HCT116 (cell line): ENCODE data around the gene SCN1A. TPM values are rescaled to one million over a fixed set of nuclear protein-coding genes. Genes with fewer than 3 reads are reported as not detected.

Source experiments
- ATAC-seq: fragments of 200-7000 bp; cut with Tn5 transposase; 2 replicates; pipeline ENCODE4 v1.9.1; 2020; ENCODE audit warnings: mild to moderate bottlenecking, moderate library complexity
- BruUV-seq: library from RNA; stranded (reverse); fragments of 400-500 nt; replicated peaks from 2 replicates; lab custom pipeline; 2021; lab: Mats Ljungman, UMichigan
- CTCF ChIA-PET: fragments of 300-600 bp; sonication (Branson Sonifier 250); formaldehyde crosslinking; loops from one replicate; lab custom pipeline; 2021; ENCODE audit warnings: antibody characterized with exemption; lab: Charles Lee
- POLR2A ChIA-PET: fragments of 300-600, 350-600 bp; sonication (Branson Sonifier 250); formaldehyde crosslinking; loops from one replicate; lab custom pipeline; 2021; ENCODE audit warnings: antibody characterized with exemption; lab: Charles Lee
- RAD21 ChIA-PET, 2 experiments: fragments of 300-600 bp; sonication (Branson Sonifier 250); formaldehyde crosslinking; loops; one replicate each; lab custom pipeline; 2023; ENCODE audit warnings: low total read pairs in 2 of 2; ENCODE audit not compliant: uncharacterized antibody in 2 of 2, unreplicated experiment in 2 of 2, low non-redundant PET in 1 of 2; lab: Charles Lee
- DNase-seq: peaks from one replicate; pipeline ENCODE4 v3.0.0-alpha.2; 2010; ENCODE audit warnings: low read depth, low spot score
- H2AFZ ChIP-seq: fragments of 200-600 bp; shearing (Covaris generic), sonication (generic); 2 replicates; pipeline ENCODE4 v1.6.1; 2017; ENCODE audit warnings: low read depth, mixed run types, mixed read lengths, antibody characterized with exemption, low read length; ENCODE audit not compliant: poor library complexity, severe bottlenecking
- H3K27ac ChIP-seq: 2 replicates; pipeline ENCODE4 v1.5.1; 2012; ENCODE audit warnings: low read depth, low read length
- H3K27me3 ChIP-seq: fragments of 200-600 bp; sonication (generic); 2 replicates; pipeline ENCODE4 v1.6.1; 2016; ENCODE audit warnings: mixed run types, low read length, mixed read lengths; ENCODE audit not compliant: insufficient read depth
- H3K36me3 ChIP-seq, 2 experiments: fragments of 200-500 bp in 1 of 2; fragments of 200-600 bp in 1 of 2; sonication (Bioruptor generic) in 1 of 2; sonication (generic) in 1 of 2; 2 replicates each; pipeline versions ENCODE4 v1.5.1 to v1.6.1; 2014 to 2016; ENCODE audit warnings: low read length in 2 of 2, inconsistent platforms in 1 of 2, mixed read lengths in 1 of 2, mixed run types in 1 of 2; ENCODE audit not compliant: insufficient read depth in 2 of 2, control insufficient read depth in 1 of 2
- H3K4me1 ChIP-seq, 2 experiments: fragments of 200-600 bp in 1 of 2; sonication (generic) in 1 of 2; 2 replicates each; pipeline versions ENCODE4 v1.5.1 to v1.6.1; 2012 to 2017; ENCODE audit warnings: low read length in 2 of 2, inconsistent platforms in 1 of 2, mild to moderate bottlenecking in 1 of 2, mixed read lengths in 1 of 2, mixed run types in 1 of 2, moderate library complexity in 1 of 2; ENCODE audit not compliant: insufficient read depth in 2 of 2, control insufficient read depth in 1 of 2
- H3K4me2 ChIP-seq: fragments of 200-600 bp; sonication (generic); 2 replicates; pipeline ENCODE4 v1.6.1; 2017; ENCODE audit warnings: mixed run types, low read length, mixed read lengths
- H3K4me3 ChIP-seq, 2 experiments: fragments of 200-600 bp in 1 of 2; sonication (generic) in 1 of 2; replicated peaks in 1 of 2; 2 replicates each; pipeline ENCODE4 v1.5.1; 2011 to 2016; ENCODE audit warnings: low read length in 2 of 2, control low read depth in 1 of 2, low read depth in 1 of 2, mild to moderate bottlenecking in 1 of 2, mixed read lengths in 1 of 2, mixed run types in 1 of 2
- H3K79me2 ChIP-seq: fragments of 200-600 bp; sonication (generic); 2 replicates; pipeline ENCODE4 v1.6.1; 2017; ENCODE audit warnings: mild to moderate bottlenecking, mixed run types, low read length, moderate library complexity, mixed read lengths; ENCODE audit not compliant: insufficient read depth
- H3K9ac ChIP-seq: fragments of 200-600 bp; sonication (generic); 2 replicates; pipeline ENCODE4 v1.6.1; 2016; ENCODE audit warnings: low read length, mixed read lengths
- H3K9me2 ChIP-seq: fragments of 200-600 bp; sonication (generic), shearing (Covaris generic); 2 replicates; pipeline ENCODE4 v1.6.1; 2017; ENCODE audit warnings: mixed run types, mild to moderate bottlenecking, moderate library complexity; ENCODE audit not compliant: insufficient read depth
- H3K9me3 ChIP-seq, 2 experiments: fragments of 200-500 bp in 1 of 2; fragments of 200-600 bp in 1 of 2; sonication (Bioruptor generic) in 1 of 2; sonication (generic) in 1 of 2; 2 replicates each; pipeline ENCODE4 v1.6.1; 2014 to 2017; ENCODE audit warnings: low read length in 2 of 2, mixed read lengths in 2 of 2, inconsistent platforms in 1 of 2, low read depth in 1 of 2, mild to moderate bottlenecking in 1 of 2, mixed run types in 1 of 2, moderate library complexity in 1 of 2; ENCODE audit not compliant: control insufficient read depth in 1 of 2, insufficient read depth in 1 of 2
- H4K20me1 ChIP-seq: fragments of 200-600 bp; sonication (generic), shearing (Covaris generic); 2 replicates; pipeline ENCODE4 v1.6.1; 2017; ENCODE audit warnings: mixed run types, mild to moderate bottlenecking, moderate library complexity; ENCODE audit not compliant: insufficient read depth
- CEBPB ChIP-seq: IDR thresholded peaks from 2 replicates; pipeline ENCODE4 v1.6.1; 2012; ENCODE audit warnings: low read depth
- ELF1 ChIP-seq: IDR thresholded peaks from 2 replicates; pipeline ENCODE4 v1.6.1; 2012; ENCODE audit warnings: low read depth, borderline replicate concordance
- EZH2phosphoT487 ChIP-seq: fragments of 200-600 bp; IDR thresholded peaks from 2 replicates; pipeline ENCODE4 v1.6.1; 2018; ENCODE audit warnings: antibody characterized with exemption, borderline replicate concordance
- FOSL1 ChIP-seq: IDR thresholded peaks from 2 replicates; pipeline ENCODE4 v1.6.1; 2012; ENCODE audit warnings: low read depth
- JUND ChIP-seq: IDR thresholded peaks from 2 replicates; pipeline ENCODE4 v1.6.1; 2012
- RAD21 ChIP-seq: IDR thresholded peaks from 2 replicates; pipeline ENCODE4 v1.6.1; 2012; ENCODE audit warnings: low read depth, mild to moderate bottlenecking
- SIN3A ChIP-seq: IDR thresholded peaks from 2 replicates; pipeline ENCODE4 v1.6.1; 2012; ENCODE audit warnings: low read depth
- SRF ChIP-seq: IDR thresholded peaks from 2 replicates; pipeline ENCODE4 v1.6.1; 2012; ENCODE audit warnings: low read depth
- TCF7L2 ChIP-seq: IDR thresholded peaks from 2 replicates; pipeline ENCODE4 v1.7.0; 2011; ENCODE audit warnings: borderline replicate concordance, inconsistent platforms; ENCODE audit not compliant: insufficient read depth, insufficient read length; ENCODE audit errors: extremely low read depth
- YY1 ChIP-seq: IDR thresholded peaks from 2 replicates; pipeline ENCODE4 v1.6.1; 2011; ENCODE audit warnings: low read length, low read depth, moderate library complexity, mild to moderate bottlenecking; ENCODE audit not compliant: insufficient replicate concordance; ENCODE audit errors: extremely low read depth
- ZFX ChIP-seq: fragments of 450-650 bp; IDR thresholded peaks from 2 replicates; pipeline ENCODE4 v1.6.1; 2017
- ZNF274 ChIP-seq: fragments of 200-500 bp; sonication (Bioruptor generic); IDR thresholded peaks from 2 replicates; pipeline ENCODE4 v1.6.1; 2014; ENCODE audit warnings: mild to moderate bottlenecking, low read depth, low read length, inconsistent platforms
- intact Hi-C: fragments of 100-400 bp; cut with micrococcal nuclease; formaldehyde crosslinking; loops from 2 replicates; pipeline ENCODE4 v1.10.0; 2022
- total RNA-seq: library from RNA; stranded (reverse); gene quantifications from one replicate; pipeline ENCODE4 v1.2.1, GENCODE V29; 2021; ENCODE audit not compliant: unreplicated experiment
- TF ChIP-seq, protein P1 (sequence below), 3 experiments: fragments of 200-600 bp in 1 of 3; sonication (generic) in 1 of 3; IDR thresholded peaks in 2 of 3; conservative IDR thresholded peaks in 1 of 3; 2 replicates each; pipeline ENCODE4 v1.5.1; 2012 to 2017; ENCODE audit warnings: low read depth in 2 of 3, low read length in 2 of 3, antibody characterized with exemption in 1 of 3, borderline replicate concordance in 1 of 3, control low read depth in 1 of 3, mild to moderate bottlenecking in 1 of 3, mixed read lengths in 1 of 3, mixed run types in 1 of 3, moderate library complexity in 1 of 3; ENCODE audit not compliant: insufficient read depth in 1 of 3
- TF ChIP-seq, protein P2 (sequence below): IDR thresholded peaks from 2 replicates; pipeline ENCODE4 v1.6.1; 2012
- TF ChIP-seq, protein P3 (sequence below): IDR thresholded peaks from 2 replicates; pipeline ENCODE4 v1.6.1; 2011; ENCODE audit warnings: mild to moderate bottlenecking, low read length, moderate library complexity; ENCODE audit not compliant: insufficient replicate concordance; ENCODE audit errors: extremely low read depth
- TF ChIP-seq, protein P4 (sequence below): IDR thresholded peaks from 2 replicates; pipeline ENCODE4 v1.6.1; 2012

Gene SCN1A
- total RNA-seq, 1 experiment from 2014 or later: not detected

DNA sequence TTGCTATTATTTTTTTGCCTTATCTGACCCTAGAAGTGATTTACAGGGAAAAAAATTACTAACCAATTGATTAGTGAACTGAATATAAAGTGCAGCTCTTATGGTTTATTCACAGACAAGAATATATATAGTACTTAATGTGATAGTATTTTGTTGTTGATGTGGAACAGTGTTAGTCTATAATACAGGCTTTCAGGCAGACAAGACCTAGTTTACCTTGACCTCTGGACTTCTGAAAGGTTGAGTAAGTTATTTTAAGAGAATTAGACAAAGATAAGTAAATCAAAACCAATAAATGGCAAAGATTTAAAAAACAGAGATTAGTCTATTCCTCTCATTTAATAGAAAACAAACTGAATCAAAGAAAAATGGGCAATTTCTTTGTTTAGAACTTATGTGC, 46.0 kb downstream of the SCN1A start:
- no peaks in the 10 kb centered on the region for H4K20me1 ChIP-seq
- no peaks in the 10 kb centered on the region for H3K36me3 ChIP-seq
- H3K9ac ChIP-seq: no peak overlapping the region
- TF ChIP-seq, protein P1, sequence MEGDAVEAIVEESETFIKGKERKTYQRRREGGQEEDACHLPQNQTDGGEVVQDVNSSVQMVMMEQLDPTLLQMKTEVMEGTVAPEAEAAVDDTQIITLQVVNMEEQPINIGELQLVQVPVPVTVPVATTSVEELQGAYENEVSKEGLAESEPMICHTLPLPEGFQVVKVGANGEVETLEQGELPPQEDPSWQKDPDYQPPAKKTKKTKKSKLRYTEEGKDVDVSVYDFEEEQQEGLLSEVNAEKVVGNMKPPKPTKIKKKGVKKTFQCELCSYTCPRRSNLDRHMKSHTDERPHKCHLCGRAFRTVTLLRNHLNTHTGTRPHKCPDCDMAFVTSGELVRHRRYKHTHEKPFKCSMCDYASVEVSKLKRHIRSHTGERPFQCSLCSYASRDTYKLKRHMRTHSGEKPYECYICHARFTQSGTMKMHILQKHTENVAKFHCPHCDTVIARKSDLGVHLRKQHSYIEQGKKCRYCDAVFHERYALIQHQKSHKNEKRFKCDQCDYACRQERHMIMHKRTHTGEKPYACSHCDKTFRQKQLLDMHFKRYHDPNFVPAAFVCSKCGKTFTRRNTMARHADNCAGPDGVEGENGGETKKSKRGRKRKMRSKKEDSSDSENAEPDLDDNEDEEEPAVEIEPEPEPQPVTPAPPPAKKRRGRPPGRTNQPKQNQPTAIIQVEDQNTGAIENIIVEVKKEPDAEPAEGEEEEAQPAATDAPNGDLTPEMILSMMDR (IDR thresholded peaks at IDR 0.05 in 2 of 3, conservative IDR thresholded peaks at IDR 0.05 in 1 of 3; ENCODE audit: borderline replicate concordance in 1 of 3, insufficient read depth in 1 of 3, low read depth in 2 of 3, low read length in 2 of 3): no peak
- TF ChIP-seq, protein P2, sequence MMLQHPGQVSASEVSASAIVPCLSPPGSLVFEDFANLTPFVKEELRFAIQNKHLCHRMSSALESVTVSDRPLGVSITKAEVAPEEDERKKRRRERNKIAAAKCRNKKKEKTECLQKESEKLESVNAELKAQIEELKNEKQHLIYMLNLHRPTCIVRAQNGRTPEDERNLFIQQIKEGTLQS: no peak
- TF ChIP-seq ELF1 (no peak), RAD21 (no peak), ZNF274 (no peak), SRF (no peak), JUND (no peak), SIN3A (no peak)
- intact Hi-C loops: no loop called here
- ChIA-PET POLR2A (no interaction called here), RAD21 (no interaction called here), CTCF (no interaction called here)
- BruUV-seq: no TSS peak
- H3K27ac ChIP-seq: no peak overlapping the region
- no peaks in the 10 kb centered on the region for H3K9me2 ChIP-seq
- no peak for ATAC-seq
- no peaks in the 10 kb centered on the region; a peak in 1 of 4 replicates for H3K9me3 ChIP-seq
- H3K4me2 ChIP-seq: no peak overlapping the region
- no peaks in the 10 kb centered on the region for H3K4me1 ChIP-seq
- peaks cover 25% of the 10 kb centered on the region for H3K27me3 ChIP-seq
- no peak for DNase-seq
- no peaks in the 10 kb centered on the region for H3K79me2 ChIP-seq
- no peak overlapping the region for H3K4me3 ChIP-seq
- H2AFZ ChIP-seq: no peak overlapping the region

DNA sequence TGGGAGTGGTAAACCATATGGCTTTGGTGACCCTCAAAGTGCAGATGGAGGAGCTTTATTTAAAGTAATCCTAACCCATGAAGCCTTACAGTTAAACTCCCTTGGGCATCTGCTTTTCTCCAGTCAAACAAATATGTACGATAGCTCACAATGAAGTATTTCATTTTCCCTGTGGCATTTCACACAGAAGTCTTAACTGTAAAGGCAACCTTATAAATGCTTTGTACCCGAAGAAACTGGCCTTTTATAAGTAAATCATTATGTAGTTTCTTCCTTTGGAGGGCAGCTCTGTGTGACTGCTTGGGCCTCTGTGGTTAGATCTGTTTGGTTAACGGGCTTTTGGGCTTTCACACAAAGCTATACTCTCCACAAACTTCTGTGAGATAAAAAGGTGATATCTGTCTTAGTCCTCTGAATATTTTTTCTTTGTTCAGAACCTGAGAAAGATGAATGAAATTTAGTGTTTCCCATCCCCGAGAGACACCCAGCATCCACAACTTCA, 46.6 kb downstream of the SCN1A start:
- RAD21 ChIA-PET: no interaction called here
- Histone ChIP-seq H4K20me1 (no peaks in the 10 kb centered on the region), H3K9me2 (no peaks in the 10 kb centered on the region), H3K27ac (no peak overlapping the region), H2AFZ (no peak overlapping the region), H3K79me2 (no peaks in the 10 kb centered on the region), H3K36me3 (no peaks in the 10 kb centered on the region), H3K4me3 (no peak overlapping the region), H3K4me2 (no peak overlapping the region), H3K4me1 (no peaks in the 10 kb centered on the region), H3K9me3 (no peaks in the 10 kb centered on the region; a peak in 1 of 4 replicates), H3K27me3 (peaks cover 23% of the 10 kb centered on the region), H3K9ac (no peak overlapping the region)
- no TSS peak for BruUV-seq
- CTCF ChIA-PET: no interaction called here
- DNase-seq (no peak), ATAC-seq (no peak)
- intact Hi-C loops: no loop called here
- POLR2A ChIA-PET: no interaction called here
- no peak for TF ChIP-seq ZNF274
- no peak for TF ChIP-seq EZH2phosphoT487
- TF ChIP-seq YY1: no peak
- TF ChIP-seq, protein P3, sequence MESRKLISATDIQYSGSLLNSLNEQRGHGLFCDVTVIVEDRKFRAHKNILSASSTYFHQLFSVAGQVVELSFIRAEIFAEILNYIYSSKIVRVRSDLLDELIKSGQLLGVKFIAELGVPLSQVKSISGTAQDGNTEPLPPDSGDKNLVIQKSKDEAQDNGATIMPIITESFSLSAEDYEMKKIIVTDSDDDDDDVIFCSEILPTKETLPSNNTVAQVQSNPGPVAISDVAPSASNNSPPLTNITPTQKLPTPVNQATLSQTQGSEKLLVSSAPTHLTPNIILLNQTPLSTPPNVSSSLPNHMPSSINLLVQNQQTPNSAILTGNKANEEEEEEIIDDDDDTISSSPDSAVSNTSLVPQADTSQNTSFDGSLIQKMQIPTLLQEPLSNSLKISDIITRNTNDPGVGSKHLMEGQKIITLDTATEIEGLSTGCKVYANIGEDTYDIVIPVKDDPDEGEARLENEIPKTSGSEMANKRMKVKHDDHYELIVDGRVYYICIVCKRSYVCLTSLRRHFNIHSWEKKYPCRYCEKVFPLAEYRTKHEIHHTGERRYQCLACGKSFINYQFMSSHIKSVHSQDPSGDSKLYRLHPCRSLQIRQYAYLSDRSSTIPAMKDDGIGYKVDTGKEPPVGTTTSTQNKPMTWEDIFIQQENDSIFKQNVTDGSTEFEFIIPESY: no peak
- TF ChIP-seq ELF1: no peak
- TF ChIP-seq TCF7L2: no peak
- no peak for TF ChIP-seq SRF
- TF ChIP-seq, protein P4, sequence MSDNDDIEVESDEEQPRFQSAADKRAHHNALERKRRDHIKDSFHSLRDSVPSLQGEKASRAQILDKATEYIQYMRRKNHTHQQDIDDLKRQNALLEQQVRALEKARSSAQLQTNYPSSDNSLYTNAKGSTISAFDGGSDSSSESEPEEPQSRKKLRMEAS: no peak
- TF ChIP-seq CEBPB: no peak
- TF ChIP-seq ZFX: no peak
- no peak for TF ChIP-seq FOSL1
